GM21367 (cell line): ENCODE results near the gene GCA.

Experiments
- ATAC-seq: cut with Tn5 transposase; IDR thresholded peaks from one replicate; pipeline ENCODE4 v1.9.1; 2021; ENCODE audit not compliant: unreplicated experiment

Gene GCA

DNA sequence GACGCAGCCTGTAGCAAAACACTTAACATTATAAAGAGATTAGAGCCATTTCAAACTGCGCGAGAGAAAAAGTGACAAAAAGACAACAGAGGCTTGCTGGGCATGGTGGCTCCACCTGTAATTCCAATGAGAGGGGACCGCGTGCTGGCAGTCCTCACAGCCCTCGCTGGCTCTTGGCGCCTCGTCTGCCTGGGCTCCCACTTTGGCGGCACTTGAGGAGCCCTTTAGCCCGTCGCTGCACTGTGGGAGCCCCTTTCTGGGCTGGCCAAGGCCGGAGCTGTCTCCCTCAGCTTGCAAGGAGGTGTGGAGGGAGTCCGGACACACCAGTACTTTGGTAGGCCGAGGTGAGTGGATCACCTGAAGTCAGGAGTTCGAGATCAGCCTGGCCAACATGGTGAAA, 16.1 kb upstream of the GCA start:
- ATAC-seq, result no peak

- peak; percentile 95 for ATAC-seq
Measured at GRCh38 chr2:162328424-162329157, 15.3 kb upstream of the GCA start.

GRCh38 chr2:162330881-162331280, 13.1 kb upstream of the GCA start:
- ATAC-seq, result no peak

DNA sequence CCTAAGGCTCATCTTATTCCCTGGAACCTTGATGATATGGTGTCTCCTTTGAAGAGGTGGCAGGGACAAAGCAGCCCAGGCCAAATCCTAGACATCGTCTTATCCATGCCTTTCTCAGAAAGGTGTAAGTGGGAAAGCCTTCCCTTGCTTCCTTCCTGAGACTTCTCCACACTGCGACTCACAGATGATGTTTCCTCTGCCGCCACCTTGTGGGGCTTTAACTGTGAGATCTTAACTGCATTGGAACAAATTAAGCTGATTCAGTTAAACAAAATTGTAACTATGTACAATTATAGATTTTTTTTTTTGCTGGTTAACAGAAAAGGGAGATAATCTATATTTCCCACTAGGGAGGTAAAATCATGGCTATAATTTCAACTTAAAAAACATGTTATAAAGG, 10.0 kb upstream of the GCA start:
- ATAC-seq, result peak; percentile 60

DNA sequence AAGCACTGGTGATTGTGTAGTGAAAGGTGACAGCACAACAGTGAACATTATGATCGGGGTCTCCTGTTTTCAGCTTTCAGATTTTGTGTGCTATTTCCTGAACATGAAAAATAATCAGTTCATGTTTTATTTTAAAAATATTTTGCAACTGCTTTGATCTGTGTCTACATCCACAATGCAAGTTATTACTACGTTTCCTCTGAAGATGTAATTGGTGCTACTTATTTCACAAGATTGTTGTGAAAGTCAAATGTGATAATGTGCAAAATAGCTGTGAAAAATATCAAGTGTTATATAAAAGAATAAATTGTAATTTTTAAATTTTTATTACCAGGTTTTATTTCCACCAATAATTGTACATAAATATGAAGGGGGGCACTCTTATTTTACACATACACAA, 6.1 kb upstream of the GCA start:
- ATAC-seq, result no peak

- ATAC-seq, result no peak
Measured at GRCh38 chr2:162340822-162341221, 3.1 kb upstream of the GCA start.

DNA sequence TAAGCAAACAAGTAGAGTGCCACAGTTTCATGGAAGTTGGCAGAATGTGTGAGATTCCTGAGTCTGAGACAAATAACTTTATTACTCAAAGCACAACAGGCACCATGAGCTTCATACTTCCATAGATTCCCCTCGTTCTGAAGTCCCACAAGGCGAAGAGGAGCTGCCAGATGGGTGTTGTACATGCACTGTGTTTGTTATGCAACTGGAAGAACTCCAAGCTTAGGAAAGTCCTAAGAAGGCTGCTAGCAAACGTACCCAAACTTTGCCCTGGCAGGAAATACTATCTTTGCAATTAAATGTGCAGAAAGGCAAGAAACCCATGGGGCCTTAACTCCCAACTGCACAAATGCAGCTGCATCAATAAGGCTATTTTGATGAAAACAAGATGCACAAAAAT, 1.6 kb upstream of the GCA start:
- ATAC-seq, result no peak

DNA sequence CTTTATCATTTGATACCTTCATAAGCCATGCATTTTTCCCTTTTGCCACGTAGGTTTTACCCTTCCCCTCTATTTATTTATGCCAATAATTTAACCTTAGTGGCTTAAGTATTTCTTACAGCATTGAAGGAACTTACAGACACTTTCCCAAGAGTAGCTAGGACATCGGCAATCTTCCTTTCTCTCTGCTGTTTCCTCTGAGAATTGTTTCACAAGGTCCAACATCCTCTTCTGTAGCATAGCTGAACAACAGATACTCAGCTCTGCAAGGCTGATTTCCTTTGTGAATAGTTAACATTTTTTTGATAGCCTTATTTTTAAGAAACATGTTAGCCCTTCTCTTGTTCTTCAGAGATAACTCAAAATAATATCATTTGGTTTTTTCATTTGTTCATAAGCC, 1.1 kb upstream of the GCA start:
- ATAC-seq, result no peak

GRCh38 chr2:162343492-162343823, 474 bp upstream of the GCA start:
- no peak for ATAC-seq

DNA sequence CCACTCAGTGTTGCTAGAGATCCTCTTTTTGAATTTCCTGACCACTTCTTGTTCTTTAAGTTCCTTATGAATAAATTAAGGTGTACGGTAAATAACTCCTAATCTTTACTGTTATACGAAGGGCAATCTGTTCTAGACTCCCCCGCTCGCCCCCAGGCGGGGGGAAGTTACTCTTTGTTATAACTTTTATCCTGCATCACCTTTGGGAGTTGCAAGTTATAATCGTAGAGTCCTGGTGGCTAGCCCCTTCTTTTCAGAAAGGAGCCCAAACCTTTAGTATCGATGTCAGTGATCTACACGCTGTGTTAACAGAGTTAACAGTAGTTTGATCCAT, 652 bp downstream of the GCA start:
- no peak for ATAC-seq

DNA sequence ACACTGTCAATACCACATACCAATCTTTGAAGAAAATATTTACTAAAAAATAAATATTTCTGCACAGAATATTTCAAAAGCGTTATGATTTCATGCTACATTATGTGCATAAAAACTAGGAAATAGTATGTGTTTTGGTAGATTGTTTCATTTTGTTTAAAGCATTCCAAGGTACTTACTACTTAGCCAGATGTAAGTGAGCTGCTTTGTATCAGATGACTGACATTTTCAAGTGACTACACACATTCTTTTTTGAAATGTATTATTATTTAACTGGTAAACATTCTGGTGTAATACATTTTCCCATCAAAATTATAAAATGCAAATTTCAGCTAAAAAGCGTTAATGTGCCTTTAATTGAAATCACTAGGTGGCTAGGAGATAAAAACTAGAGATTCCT, 21.5 kb downstream of the GCA start:
- no peak for ATAC-seq

- ATAC-seq, result no peak
Measured at GRCh38 chr2:162368494-162368893, 24.6 kb downstream of the GCA start.

- ATAC-seq, result no peak
Measured at GRCh38 chr2:162369551-162369950, 25.6 kb downstream of the GCA start.

GRCh38 chr2:162370931-162371330, 27.0 kb downstream of the GCA start:
- ATAC-seq, result no peak

DNA sequence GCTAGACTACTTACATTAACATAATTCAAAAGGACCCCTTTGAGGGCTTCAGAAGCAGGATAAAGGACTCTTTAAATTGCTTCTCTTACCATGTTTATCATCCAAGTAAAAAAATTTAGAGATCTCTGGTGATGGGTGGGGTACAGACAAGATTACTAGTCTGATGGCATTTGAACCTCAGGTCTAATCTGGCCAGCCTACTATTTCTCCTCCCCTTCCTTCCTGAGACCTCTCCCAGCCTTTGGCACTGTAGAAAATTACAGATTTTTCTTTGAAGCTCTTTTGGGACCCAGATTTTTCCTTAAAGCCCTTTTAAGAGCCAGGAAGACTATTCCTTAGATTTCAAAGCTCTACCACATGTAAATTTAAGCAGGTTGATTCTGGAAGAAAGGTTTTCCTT, 28.9 kb downstream of the GCA start:
- ATAC-seq, result no peak

GRCh38 chr2:162379719-162380580, 36.0 kb downstream of the GCA start:
- peak; percentile 74 for ATAC-seq

DNA sequence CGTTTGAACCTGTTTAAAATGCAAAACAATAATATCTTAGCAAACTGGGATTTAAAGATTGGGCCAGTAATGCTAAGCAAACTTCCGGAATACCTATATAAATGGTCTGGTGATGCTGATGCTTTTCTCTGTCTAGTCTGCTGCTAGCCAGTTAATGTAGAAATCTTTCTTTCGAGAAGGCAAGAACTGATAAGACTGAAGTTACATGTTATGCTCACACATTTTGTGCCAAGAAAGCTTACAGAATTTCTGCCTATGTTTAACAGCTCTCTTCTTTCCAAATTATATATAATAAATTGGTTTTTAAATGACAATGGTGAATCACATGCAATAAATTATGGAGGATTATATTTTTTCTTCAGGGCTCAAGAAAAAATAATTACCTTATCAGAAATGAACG, 37.9 kb downstream of the GCA start:
- no peak for ATAC-seq

DNA sequence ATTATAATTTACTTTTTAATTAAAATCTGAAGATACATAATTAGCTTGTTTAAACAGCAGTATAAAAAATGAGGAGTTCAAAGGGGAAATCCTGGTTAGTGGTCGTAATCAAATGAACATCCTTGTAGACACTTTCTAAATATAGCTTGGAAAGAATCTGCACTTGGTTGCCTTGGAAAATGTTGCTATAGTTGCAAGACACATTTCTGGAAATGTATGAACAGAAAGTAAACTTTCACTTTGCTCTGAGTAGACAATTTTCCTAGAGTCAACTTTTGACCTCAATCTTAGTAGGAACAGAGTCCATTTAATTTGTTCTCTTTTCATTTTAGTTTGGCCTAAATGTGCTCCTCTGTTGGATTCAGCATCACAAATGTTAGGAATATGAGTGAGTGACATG, 38.3 kb downstream of the GCA start:
- ATAC-seq, result no peak

DNA sequence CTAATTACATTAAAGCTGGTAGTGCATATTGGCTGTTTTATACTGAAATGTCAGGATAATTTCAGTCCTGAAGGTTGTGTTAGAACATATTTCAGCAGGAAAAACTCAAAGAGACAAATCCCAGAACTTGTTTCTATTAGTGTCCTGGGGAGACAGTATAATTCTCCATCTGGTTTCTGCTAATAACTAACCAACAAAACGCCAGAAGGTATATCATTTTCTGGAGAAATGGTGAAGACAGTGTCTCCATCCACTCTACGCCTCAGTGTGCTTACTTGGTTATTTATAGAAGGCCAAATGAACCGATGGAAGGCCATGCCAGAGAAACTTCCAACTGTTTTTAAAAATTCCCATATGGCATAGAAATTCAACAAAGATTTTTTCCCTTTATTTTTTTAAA, 41.6 kb downstream of the GCA start:
- no peak for ATAC-seq

DNA sequence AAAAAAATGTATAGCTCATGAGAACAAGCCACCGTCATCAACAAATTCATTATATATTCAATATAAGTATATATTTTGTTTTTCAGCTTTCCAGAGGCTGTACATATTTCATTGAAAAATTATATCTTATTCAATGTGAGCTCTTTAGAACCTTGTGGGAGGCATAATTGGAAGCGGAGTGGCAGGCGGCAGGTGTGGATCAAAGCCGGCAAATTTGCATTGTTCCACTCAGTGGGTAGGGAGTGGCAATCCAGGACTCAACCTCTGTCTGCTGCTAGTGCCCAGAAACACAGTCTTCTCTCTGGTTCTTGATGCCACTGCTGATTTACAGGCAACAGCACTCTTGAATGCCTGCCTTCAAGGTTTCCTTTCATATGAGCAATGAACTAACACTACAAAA, 46.9 kb downstream of the GCA start:
- ATAC-seq, result no peak

GRCh38 chr2:162400336-162400735, 56.4 kb downstream of the GCA start:
- ATAC-seq, result no peak

DNA sequence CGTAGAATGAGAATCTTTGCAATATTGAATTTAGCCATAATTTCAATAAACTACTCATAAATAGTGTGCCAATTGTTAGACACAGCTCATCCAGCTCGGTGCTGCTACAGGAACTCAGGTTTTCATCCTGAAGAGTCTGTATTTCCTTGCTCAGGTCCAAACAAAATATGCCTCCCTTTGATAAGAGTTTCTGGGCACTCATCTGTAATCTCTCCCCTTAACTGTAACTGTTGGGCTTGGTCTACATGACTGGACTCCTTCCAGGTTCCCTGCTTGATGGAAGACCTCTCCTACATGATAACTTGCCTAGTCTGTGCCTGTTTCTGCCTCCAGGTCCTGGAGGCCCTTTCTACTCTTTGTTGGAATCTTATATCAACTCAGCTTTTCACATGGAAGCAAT, 57.9 kb downstream of the GCA start:
- no peak for ATAC-seq

- ATAC-seq, result no peak
Measured at GRCh38 chr2:162403884-162404283, 60.0 kb downstream of the GCA start.
